ENCODE results near the gene NLGN4X.

Gene NLGN4X

GRCh38 chrX:6149060-6149872, 79.4 kb downstream of the NLGN4X start:
- DNase-seq, result no peak

- no peak for DNase-seq
Observed at GRCh38 chrX:6134255-6134654, 94.4 kb downstream of the NLGN4X start.

- no peak for DNase-seq
Observed at GRCh38 chrX:6132970-6133369, 95.7 kb downstream of the NLGN4X start.

- no peak for DNase-seq
Observed at GRCh38 chrX:6131287-6131686, 97.4 kb downstream of the NLGN4X start.

GRCh38 chrX:6129195-6129594, 99.5 kb downstream of the NLGN4X start:
- no peak for DNase-seq

- DNase-seq, result no peak
Observed at GRCh38 chrX:6120329-6120728, 108.3 kb downstream of the NLGN4X start.

GRCh38 chrX:6095469-6095868, 133.2 kb downstream of the NLGN4X start:
- DNase-seq, result no peak

- no peak for DNase-seq
Observed at GRCh38 chrX:6074532-6074931, 154.1 kb downstream of the NLGN4X start.

GRCh38 chrX:6071731-6072130, 156.9 kb downstream of the NLGN4X start:
- no peak for DNase-seq

- DNase-seq, result no peak
Observed at GRCh38 chrX:6067600-6067999, 161.1 kb downstream of the NLGN4X start.

- no peak for DNase-seq
Observed at GRCh38 chrX:6053141-6053540, 175.5 kb downstream of the NLGN4X start.

GRCh38 chrX:6052111-6052745, 176.4 kb downstream of the NLGN4X start:
- DNase-seq, result no peak

- DNase-seq, result no peak
Observed at GRCh38 chrX:6049132-6049531, 179.5 kb downstream of the NLGN4X start.

GRCh38 chrX:6041630-6042029, 187.0 kb downstream of the NLGN4X start:
- DNase-seq, result no peak

GRCh38 chrX:6029014-6029413, 199.7 kb downstream of the NLGN4X start:
- no peak for DNase-seq

GRCh38 chrX:6026980-6027379, 201.7 kb downstream of the NLGN4X start:
- DNase-seq, result no peak

- no peak for DNase-seq
Observed at GRCh38 chrX:6026429-6026828, 202.2 kb downstream of the NLGN4X start.

- DNase-seq, result no peak
Observed at GRCh38 chrX:6024204-6024603, 204.5 kb downstream of the NLGN4X start.

- peak; percentile 1 for DNase-seq
Observed at GRCh38 chrX:6021316-6022091, 207.2 kb downstream of the NLGN4X start.

GRCh38 chrX:6019076-6019475, 209.6 kb downstream of the NLGN4X start:
- DNase-seq, result no peak

GRCh38 chrX:6015423-6015822, 213.2 kb downstream of the NLGN4X start:
- no peak for DNase-seq

- no peak for DNase-seq
Observed at GRCh38 chrX:6012357-6012756, 216.3 kb downstream of the NLGN4X start.

GRCh38 chrX:6005856-6006255, 222.8 kb downstream of the NLGN4X start:
- no peak for DNase-seq

- DNase-seq, result no peak
Observed at GRCh38 chrX:6004529-6004928, 224.1 kb downstream of the NLGN4X start.
